NCI-H2171 (cell line): ENCODE results near the gene ALDH7A1.
"Not testable (repeated sequence)": the region's sequence is repeated elsewhere in the genome, so short reads cannot be mapped to it uniquely, and the experiment has no call there.

Experiments used
- DNase-seq: peaks from one replicate; lab custom pipeline; 2025; lab: John Stamatoyannopoulos, UW

ALDH7A1 gene

GRCh38 chr5:126595486-126596083 lies 566 bp upstream of the ALDH7A1 start:
- no peak for DNase-seq

- no peak for DNase-seq
Observed at GRCh38 chr5:126591549-126591948, 3.5 kb downstream of the ALDH7A1 start.

- DNase-seq, result no peak
Observed at GRCh38 chr5:126589536-126590297, 5.3 kb downstream of the ALDH7A1 start.

GRCh38 chr5:126587551-126588390 lies 7.2 kb downstream of the ALDH7A1 start:
- DNase-seq, result no peak

- DNase-seq, result no peak
Observed at GRCh38 chr5:126583761-126584160, 11.3 kb downstream of the ALDH7A1 start.

- DNase-seq, result no peak
Observed at GRCh38 chr5:126579716-126580115, 15.3 kb downstream of the ALDH7A1 start.

- no peak for DNase-seq
Observed at GRCh38 chr5:126577415-126577814, 17.6 kb downstream of the ALDH7A1 start.

- DNase-seq, result no peak
Observed at GRCh38 chr5:126576974-126577373, 18.0 kb downstream of the ALDH7A1 start.

GRCh38 chr5:126575644-126576043 lies 19.4 kb downstream of the ALDH7A1 start:
- no peak for DNase-seq

GRCh38 chr5:126568206-126568755 lies 26.7 kb downstream of the ALDH7A1 start:
- no peak for DNase-seq

- no peak for DNase-seq
Observed at GRCh38 chr5:126562823-126563222, 32.2 kb downstream of the ALDH7A1 start.

- no peak for DNase-seq
Observed at GRCh38 chr5:126561908-126562307, 33.1 kb downstream of the ALDH7A1 start.

GRCh38 chr5:126555101-126555500 lies 39.9 kb downstream of the ALDH7A1 start:
- not testable (repeated sequence) for DNase-seq

GRCh38 chr5:126552614-126553013 lies 42.4 kb downstream of the ALDH7A1 start:
- no peak for DNase-seq

- DNase-seq, result no peak
Observed at GRCh38 chr5:126544087-126544740, 50.8 kb downstream of the ALDH7A1 start.

- DNase-seq, result no peak
Observed at GRCh38 chr5:126543660-126544059, 51.4 kb downstream of the ALDH7A1 start.

- no peak for DNase-seq
Observed at GRCh38 chr5:126543009-126543408, 52.0 kb downstream of the ALDH7A1 start.

- no peak for DNase-seq
Observed at GRCh38 chr5:126542441-126542840, 52.6 kb downstream of the ALDH7A1 start.

GRCh38 chr5:126540631-126541030 lies 54.4 kb downstream of the ALDH7A1 start:
- no peak for DNase-seq

GRCh38 chr5:126538579-126538978 lies 56.4 kb downstream of the ALDH7A1 start:
- no peak for DNase-seq

- DNase-seq, result no peak
Observed at GRCh38 chr5:126536874-126537273, 58.1 kb downstream of the ALDH7A1 start.
